Middle frontal gyrus (tissue), 1 donor: ENCODE results near the gene HOMEZ.

ENCODE experiments used
- DNase-seq: peaks from one replicate; pipeline ENCODE4 v3.0.0-alpha.2; 2015; ENCODE audit warnings: low spot score; ENCODE audit errors: extremely low spot score

HOMEZ gene

GRCh38 chr14:23307687-23308644, 22.0 kb upstream of the HOMEZ start:
- no peak for DNase-seq

GRCh38 chr14:23307146-23307530, 21.2 kb upstream of the HOMEZ start:
- DNase-seq, result no peak

GRCh38 chr14:23306412-23307145, 20.6 kb upstream of the HOMEZ start, which contains the start of gene BCL2L2:
Gene BCL2L2, plus strand, starts transcription at chr14:23306833. Its CDS starts 935 bp downstream, at chr14:23307768.
- DNase-seq, result no peak

- DNase-seq, result no peak
These were observed 16.6 kb upstream of the HOMEZ start, which contains the start of gene PPP1R3E for GRCh38 chr14:23302290-23303225. Gene PPP1R3E, minus strand, starts transcription at chr14:23302859. Its CDS starts 283 bp downstream, at chr14:23302576.

GRCh38 chr14:23301969-23302289, 16.0 kb upstream of the HOMEZ start:
- no peak for DNase-seq

- peak; percentile 97 for DNase-seq
These were observed 15.5 kb upstream of the HOMEZ start for GRCh38 chr14:23301288-23301968.

- no peak for DNase-seq
These were observed 14.8 kb upstream of the HOMEZ start for GRCh38 chr14:23300687-23301223.

- no peak for DNase-seq
These were observed 14.2 kb upstream of the HOMEZ start for GRCh38 chr14:23299986-23300686.

GRCh38 chr14:23299211-23299957, 13.5 kb upstream of the HOMEZ start:
- DNase-seq, result no peak

GRCh38 chr14:23297611-23298277, 11.8 kb upstream of the HOMEZ start:
- DNase-seq, result no peak

- no peak for DNase-seq
These were observed 11.2 kb upstream of the HOMEZ start for GRCh38 chr14:23297096-23297495.

- no peak for DNase-seq
These were observed 10.3 kb upstream of the HOMEZ start for GRCh38 chr14:23296012-23296777.

GRCh38 chr14:23294734-23295561, 9.0 kb upstream of the HOMEZ start:
- DNase-seq, result peak; percentile 26

GRCh38 chr14:23286902-23287479, 1.1 kb upstream of the HOMEZ start:
- DNase-seq, result no peak

GRCh38 chr14:23285530-23286019, 357 bp downstream of the HOMEZ start:
- no peak for DNase-seq
